NCI-H146 treated with DMSO at 0.1 percent for 48 hours (cell line): ENCODE data around the gene TSC22D2.

Source experiments
- DNase-seq: peaks from one replicate; lab custom pipeline; 2025; ENCODE audit not compliant: unreplicated experiment; lab: John Stamatoyannopoulos, UW

The TSC22D2 gene

DNA sequence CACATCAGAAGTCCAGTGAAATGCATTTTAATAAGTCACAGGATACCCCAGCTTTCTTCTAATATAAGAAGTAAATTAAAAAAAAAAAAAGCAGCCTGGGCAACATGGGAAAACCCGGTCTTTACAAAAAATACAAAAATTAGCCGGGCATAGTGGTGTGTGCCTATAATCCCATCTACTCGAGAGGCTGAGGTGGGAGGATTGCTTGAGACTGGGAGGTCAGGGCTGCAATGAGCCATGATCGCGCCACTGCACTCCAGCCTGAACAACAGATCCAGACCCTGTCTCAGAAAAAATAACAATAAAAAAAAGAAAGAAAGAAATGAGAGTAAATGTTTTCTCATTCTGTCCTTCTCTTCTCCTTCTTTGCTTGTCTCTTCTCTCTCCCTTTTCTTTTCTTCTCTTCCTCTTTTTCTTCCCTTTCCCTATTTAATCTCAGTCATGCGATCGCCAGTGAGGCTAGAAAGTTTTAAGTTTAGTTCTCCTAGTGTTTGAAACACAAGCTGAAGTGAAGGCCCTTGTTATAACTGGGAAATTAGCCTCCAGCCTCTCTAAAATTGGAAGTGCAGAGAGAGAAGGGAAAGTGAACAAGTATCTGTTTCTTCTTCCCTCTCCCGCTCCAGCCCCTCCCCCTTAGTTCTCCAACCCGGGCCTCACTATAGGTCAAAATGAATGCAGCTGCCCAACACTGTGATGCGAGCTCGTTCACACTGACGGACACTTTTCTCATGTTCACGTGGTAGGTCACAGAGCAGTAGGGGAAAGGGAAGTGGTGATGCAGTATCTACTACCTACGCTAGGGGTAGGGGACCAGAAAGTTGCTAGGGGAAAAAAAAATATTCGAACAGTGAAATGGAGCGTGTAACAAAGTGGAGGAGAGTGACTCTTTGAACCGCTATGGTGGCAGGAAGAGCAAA lies 23.5 kb upstream of the TSC22D2 start:
- DNase-seq, result no peak

DNA sequence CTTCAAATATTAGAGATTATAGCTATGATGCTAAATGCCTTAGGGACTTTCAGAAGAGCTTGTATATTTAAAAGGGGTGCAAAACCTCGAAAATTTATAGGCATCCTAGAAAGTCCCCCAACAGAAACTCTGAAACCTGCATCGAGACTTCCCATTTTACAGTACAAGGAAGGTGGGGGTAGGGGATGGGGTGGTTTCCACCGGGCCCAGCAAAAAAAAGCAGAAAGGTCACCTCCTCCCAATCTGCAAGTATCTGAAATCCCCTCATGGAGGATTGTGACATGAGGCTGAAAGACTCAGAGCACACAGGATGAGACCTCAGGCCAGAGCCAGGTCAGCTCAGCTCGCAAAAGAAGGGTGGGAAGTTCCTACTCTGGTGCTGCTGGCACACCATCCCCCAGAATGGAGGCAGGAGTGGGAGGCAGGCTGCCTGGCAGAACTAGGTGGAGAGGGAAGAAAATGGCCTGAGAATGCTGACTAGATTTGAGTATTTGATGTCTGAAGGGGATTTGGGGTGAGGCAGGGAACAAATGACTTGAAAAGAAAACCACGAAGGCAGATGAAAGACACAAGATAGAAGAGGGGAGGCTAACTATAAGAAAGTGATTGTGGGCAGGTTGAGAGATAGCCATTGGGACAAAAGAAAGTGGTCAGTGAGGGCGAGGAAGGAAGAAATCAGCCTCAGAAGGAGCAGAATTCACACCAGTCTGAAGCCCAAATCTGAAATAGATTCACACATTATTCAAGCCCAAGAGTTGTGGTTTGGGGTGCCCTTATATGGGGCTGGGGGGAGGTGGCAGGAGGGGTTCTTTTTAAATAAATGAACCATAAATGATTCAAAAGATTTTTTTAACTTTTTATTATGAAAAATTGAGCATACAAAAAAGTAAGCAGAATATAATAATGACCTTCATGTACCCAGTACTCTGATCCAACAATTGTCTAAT lies 22.5 kb upstream of the TSC22D2 start:
- no peak for DNase-seq

DNA sequence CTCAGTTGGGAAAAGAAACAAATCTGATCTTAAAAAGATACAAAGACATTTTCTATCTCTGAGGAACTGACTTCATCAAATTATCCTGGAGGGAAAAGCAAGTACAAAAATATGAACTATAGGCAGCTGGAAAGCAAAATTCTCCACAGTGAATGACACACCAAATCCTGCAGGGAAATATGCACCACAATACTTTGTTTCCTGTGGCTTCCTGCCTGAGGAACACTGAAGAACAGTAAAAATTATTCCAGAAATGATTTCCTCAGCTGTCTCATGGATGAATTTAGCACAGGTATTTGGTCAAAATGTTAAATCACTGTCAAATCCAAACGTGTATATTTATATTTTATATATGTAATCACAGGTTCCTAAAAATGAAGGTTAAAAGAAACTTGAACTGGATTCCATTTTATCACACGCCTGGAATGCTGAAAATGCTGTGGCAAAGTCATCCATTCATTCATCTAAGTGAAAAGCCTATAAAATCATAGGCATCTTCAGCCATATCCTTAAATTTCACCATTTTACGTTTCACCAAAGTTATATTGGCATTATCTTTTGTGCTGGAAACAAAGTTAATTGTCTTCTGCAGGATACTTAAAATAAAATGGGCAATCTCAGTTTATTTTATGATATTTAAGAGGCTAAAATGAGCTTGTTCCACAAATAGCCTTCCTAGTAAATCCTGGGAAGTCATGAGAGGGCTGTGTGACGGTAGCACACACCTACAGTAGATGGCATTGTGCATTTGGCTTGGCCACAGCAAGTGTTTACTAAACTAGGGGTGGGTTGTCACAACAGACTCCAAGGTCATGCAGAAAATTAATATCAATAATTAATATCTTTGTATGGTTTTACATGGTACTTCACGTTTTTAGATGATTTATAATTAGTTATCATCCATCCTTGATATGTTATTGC lies 19.3 kb upstream of the TSC22D2 start:
- no peak for DNase-seq

DNA sequence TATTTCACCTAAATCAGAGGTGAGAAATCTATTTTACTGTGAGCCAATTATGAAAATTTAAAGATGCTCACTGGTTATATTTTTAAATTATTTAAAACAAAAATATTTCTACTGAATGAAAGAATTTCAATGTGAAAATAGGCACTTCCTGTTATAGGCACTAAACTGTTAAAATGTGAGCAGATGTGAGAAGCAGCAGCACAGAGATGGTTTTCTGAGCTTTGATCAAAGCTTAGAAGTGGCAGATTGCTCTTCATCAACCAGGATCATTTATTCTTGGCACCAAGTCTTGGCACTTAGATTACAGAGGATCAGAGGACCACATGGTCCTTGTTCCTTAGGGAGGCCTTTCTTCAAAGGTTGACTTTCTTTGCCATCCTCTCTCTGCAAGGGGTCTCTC lies 18.0 kb upstream of the TSC22D2 start:
- no peak for DNase-seq

DNA sequence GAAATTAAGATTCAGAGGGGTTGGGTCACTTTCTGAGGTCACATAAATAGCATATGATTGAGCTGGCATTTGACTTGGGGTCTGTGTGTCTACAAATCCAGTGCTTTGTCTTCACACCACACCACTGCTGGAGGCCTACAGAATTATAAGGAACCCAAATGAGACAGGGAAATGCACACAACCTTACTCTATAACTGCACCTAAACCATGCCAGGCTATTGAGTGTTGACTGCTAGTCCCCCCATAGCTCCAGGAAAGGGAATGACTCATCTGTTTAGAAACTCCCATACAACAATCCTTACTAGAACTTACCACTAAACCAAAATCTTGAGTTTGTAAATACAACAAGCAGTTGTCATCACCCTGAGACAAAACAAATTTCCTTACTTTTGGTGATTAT lies 16.9 kb upstream of the TSC22D2 start:
- DNase-seq, result no peak

DNA sequence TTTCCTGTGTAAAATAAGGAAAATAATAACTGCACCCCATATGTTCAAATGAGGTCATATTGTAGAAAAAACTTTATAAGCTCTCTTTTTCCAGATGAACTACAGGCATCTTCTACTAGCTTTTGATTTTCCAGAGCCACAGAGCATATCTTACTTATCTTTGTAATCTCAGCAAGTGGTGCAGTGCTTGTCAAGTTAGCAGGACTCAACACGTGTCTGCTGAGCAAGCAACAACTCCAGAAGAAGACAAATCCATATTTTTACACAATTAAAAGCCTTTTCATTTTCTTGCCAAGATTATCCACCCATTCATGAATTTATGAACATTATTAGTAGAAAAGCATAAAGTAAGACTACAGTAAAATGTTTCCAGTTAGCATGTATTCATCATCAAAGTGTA lies 14.4 kb upstream of the TSC22D2 start:
- no peak for DNase-seq

DNA sequence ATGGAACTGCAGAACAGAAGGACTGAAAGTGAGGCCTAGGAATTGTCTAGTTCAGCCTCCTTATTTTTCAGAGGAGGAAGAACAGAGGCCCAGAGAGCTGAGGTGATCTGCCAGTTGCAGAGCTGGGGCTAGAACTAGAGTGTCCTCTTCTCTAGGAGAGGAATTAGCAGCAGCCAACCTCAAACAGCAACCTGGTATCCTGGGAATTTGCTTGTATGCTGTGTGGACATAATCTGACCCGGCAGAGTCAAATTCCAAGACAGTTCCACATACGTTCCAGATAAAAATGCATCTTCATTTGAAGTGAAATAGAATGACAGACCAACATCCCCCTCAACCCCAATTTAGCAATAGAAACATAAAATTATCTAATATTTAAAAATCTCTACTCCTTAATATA lies 13.5 kb upstream of the TSC22D2 start:
- no peak for DNase-seq

DNA sequence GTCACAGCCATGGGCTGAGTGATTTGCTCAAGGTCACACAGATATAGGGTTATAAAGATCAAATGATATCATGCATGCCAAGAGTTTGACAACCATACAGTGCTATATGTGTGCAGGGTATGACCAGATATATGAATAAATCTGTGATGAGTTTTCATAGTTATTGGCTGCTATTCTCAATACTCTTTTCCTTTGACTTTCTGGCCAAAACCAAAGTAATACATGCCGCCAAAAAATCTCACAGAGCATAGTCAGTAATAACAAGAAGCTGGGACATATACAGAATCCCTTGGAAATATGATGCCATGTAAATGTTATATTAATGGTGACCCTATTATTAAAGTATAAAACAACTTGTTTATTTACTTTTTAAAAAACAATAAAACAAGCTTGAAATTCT lies 11.6 kb upstream of the TSC22D2 start:
- DNase-seq, result no peak

DNA sequence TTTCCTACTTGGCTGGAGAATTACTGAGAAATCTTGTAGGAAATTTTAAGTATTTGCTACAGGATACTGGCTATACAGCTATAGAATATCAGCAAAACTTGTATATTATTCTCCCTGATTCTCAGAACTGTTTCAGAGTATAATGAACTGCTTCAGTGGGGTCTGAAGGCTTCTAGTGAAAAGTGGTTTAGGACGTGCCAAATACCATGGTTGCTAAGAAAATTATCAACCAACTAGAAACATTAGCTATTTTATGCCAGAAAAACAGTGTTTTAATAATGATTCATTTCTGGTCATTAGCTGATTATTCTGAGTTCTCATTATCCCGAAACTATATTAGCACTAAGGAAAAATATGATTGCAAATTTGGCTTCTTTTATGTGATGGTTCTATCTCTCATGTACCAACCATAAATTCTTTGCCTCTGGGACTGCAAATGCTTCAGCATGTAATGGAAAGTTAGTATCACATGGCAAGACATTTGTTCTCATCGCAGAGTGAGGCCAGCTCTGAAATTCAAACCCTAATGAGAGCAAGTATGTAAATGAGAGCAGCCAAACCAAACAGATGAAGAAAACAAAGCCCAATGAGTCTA lies 11.0 kb upstream of the TSC22D2 start:
- no peak for DNase-seq

DNA sequence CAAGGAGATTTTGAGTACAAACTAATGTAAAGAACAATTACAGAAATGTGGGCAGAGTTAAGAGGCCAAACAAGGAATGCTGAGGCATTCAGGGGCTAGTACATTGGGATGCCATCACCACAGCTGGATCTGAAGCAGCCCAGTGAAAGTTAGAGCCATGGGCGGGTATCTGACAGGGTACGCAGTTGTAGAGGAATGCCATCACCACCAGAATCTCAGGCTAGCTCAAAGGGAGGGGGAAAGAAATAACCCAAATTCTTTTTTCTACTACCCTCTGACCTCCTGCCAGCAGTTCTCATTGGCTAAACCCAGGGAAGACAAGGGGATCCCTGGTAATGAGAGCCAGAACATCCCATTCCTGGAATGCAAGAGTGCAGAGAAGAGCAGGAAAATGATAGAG lies 9.0 kb upstream of the TSC22D2 start:
- no peak for DNase-seq

DNA sequence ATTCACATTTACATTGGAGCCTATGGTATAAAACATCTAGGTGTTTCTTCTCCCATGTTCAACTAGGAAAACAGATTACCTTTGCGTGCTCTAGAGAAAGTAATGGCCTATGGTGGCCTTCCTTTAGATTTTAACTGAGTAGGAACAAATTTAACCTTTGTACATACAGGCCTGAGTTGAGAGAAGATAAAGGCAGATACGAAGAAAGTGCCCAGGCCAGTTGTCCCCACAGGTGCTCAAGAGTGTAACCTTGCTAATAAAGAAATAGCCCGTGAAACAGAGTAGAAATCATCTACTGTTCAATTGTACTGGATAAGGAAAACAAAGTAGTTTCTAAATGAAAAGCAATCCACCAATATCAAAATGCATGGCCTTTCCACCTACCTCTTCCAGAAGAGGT lies 6.8 kb upstream of the TSC22D2 start:
- DNase-seq, result no peak

DNA sequence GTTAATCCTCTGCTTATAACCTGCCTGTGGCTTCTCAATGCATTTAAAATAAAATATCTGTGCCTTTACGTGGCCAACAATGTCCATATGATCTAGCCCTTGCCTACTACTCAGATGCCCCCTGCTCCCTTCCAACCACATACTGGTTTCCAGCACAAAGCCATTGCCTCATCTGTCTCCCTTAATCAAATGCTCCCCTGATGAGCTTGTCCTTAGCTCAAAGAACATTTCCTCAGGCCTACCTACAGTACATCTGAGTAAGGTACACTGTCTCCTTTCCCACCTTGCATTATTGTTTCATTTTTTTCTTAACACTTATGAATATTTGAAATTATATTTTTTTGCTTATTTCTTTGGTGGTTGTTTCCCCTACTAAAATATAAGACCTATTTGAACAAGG lies 5.9 kb upstream of the TSC22D2 start:
- DNase-seq, result no peak

DNA sequence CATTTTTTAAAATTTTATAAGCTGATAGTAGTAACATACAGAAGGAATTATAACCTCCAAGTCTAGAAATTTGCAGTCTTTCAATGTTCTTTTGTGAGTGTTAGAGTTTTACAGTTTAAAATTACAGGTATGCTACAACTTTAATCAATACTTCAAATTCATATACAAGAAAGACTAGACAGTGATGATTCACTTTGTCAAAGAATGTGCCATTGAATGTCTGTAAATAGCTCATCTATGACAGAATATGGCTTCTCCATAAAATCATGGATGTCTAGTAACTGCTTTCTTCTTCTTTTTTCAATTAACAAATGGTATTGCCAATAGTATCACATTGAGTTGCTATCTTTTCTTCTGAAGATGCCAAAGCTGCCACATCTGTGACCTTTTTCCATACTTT lies 4.1 kb upstream of the TSC22D2 start:
- no peak for DNase-seq

DNA sequence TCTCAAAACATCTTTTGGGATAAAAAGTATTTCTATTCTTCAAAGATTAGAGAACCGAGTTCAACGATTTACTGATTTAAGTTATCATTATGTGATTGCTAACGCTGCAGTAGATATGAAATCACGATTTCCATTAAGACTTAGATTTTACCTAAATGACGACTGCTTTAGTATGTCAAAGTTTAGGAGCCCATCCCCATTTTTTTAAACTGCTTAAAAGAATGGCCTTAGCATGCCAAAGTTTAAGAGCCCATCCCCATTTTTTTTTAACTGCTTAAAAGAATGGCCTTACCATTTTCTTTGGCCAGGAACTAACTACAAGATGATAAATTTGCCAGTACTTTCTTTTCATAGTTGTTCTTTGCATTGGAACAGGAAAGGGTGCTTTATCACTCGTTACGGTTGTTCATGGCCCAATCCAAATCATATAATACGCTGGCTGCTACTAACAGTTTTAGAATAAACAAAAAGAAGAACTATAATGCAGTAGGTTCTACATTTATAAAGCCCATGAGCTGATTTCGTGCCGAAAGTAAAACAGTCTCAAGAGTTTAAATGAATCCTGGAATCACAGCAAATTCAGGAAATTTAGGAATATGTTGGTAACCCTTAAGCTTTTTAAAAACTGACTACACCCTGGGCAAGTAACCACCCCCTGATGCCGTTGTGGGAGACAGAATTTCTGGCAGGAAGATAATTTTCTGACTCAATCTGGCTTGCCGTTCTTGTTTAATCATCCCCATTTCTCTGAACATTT lies 869 bp upstream of the TSC22D2 start:
- peak; percentile 41 for DNase-seq

DNA sequence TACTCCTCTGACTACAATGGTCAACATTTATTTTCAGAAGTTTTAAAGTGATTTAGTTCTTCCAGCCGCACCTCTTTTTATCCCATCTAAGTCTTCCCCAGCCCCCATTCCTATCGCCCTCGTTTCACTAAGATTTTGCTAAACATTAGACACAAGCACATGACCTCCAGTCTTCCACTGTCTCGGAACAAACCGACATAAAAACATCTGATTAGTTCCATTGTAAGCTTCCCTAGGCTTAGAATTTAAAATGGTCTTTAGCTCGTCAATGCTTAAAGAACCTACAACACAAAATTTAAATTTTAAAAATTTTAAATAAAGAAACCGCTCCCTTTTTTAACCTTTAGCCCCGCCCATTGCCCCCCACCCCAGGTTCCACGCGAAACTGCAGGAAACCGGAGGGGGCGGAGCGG lies 284 bp upstream of the TSC22D2 start:
- peak; percentile 98 for DNase-seq

DNA sequence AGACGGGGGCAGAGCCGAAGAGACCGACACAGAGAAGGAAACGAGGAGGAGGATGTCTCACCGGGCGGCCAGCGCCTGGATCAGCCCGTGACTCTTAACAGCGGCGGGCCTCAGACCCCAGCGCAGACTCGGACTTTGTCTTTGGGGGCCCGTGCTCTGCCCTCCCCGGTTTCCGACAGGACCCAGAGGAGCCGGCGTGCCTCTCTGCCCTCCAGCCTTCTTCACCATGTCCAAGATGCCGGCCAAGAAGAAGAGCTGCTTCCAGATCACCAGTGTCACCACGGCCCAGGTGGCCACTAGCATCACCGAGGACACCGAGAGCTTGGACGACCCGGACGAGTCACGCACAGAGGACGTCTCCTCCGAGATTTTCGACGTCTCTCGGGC lies 1.0 kb downstream of the TSC22D2 start:
- DNase-seq, result no peak

DNA sequence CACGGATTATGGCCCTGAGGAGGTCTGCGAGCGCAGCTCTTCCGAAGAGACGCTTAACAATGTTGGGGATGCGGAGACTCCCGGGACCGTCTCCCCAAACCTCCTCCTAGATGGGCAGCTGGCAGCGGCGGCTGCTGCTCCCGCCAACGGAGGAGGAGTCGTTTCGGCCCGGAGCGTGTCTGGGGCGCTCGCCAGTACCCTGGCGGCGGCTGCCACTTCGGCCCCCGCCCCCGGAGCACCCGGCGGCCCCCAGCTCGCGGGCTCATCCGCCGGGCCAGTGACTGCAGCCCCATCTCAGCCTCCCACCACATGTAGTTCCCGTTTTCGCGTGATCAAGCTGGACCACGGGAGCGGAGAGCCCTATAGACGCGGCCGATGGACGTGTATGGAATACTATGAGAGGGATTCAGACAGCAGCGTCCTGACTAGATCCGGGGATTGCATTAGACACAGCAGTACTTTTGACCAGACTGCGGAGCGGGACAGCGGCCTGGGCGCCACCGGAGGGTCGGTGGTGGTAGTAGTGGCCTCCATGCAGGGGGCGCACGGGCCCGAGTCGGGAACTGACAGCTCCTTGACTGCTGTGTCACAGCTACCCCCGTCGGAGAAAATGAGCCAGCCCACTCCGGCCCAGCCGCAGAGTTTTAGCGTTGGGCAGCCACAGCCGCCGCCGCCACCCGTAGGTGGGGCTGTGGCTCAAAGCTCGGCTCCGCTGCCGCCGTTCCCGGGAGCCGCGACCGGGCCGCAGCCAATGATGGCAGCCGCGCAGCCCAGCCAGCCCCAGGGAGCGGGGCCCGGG lies 1.6 kb downstream of the TSC22D2 start:
- peak; percentile 43 for DNase-seq

DNA sequence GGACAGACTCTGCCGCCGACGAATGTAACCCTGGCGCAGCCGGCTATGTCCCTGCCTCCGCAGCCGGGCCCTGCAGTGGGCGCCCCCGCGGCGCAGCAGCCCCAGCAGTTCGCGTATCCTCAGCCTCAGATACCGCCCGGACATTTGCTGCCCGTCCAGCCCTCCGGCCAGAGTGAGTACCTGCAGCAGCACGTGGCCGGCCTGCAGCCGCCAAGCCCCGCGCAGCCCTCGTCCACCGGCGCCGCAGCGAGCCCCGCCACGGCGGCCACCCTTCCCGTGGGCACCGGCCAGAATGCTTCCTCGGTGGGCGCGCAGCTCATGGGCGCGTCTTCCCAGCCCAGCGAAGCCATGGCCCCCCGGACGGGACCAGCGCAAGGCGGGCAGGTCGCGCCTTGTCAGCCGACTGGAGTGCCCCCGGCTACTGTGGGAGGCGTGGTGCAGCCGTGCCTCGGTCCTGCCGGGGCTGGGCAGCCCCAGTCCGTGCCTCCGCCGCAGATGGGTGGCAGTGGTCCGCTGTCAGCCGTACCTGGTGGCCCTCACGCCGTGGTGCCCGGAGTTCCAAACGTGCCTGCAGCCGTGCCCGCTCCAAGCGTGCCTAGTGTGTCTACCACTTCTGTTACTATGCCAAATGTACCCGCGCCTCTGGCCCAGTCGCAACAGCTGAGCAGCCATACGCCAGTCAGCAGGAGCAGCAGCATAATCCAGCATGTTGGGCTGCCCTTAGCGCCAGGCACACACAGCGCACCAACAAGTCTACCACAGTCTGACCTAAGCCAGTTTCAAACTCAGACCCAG lies 2.4 kb downstream of the TSC22D2 start:
- peak; percentile 36 for DNase-seq
